ENCODE measurements around the gene COL23A1. TPM values are rescaled to one million over a fixed set of nuclear protein-coding genes. Genes with fewer than 3 reads are reported as not detected.

COL23A1 gene
- total and polyA plus RNA-seq, 4 donors: 0.76 to 4.4 (median 1.3) TPM

DNA sequence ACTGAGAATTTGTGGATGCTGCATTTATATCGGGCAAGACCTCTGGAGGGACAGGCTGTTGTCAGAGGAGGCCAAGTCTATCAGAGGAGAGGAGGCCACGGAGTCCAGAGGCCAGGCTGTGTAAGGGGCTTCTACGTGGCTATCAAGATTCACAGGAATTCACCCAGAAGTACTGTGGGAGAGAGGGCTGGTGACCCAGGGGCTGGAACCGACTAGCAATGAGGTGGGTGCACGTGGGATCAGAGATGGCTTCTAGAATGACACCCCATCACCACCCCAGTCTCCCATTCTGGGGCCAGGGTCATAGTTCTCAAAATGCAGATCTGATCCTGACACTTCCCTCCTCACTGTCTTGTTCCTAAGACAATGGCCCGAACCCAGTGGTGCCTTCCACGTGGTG, 296.4 kb downstream of the COL23A1 start:
- ATAC-seq (ENCODE audit: insufficient read depth, low FRiP score) (no peak), DNase-seq (peak in 1 of 3 donors; percentile 10)
- no peaks in the 10 kb centered on the region for H3K27me3 ChIP-seq (ENCODE audit: control insufficient read depth in 3 of 3, insufficient read depth in 3 of 3, low read length in 2 of 3)
- peaks cover 0 to 14% (median 6%) of the 10 kb centered on the region in 5 donors for H3K4me1 ChIP-seq (ENCODE audit: control insufficient read depth in 5 of 5, insufficient read depth in 5 of 5, low read length in 5 of 5)
- H3K9me3 ChIP-seq (ENCODE audit: control insufficient read depth in 4 of 4, insufficient read depth in 3 of 4, low read length in 3 of 4): no peaks in the 10 kb centered on the region
- TF ChIP-seq, protein P1, sequence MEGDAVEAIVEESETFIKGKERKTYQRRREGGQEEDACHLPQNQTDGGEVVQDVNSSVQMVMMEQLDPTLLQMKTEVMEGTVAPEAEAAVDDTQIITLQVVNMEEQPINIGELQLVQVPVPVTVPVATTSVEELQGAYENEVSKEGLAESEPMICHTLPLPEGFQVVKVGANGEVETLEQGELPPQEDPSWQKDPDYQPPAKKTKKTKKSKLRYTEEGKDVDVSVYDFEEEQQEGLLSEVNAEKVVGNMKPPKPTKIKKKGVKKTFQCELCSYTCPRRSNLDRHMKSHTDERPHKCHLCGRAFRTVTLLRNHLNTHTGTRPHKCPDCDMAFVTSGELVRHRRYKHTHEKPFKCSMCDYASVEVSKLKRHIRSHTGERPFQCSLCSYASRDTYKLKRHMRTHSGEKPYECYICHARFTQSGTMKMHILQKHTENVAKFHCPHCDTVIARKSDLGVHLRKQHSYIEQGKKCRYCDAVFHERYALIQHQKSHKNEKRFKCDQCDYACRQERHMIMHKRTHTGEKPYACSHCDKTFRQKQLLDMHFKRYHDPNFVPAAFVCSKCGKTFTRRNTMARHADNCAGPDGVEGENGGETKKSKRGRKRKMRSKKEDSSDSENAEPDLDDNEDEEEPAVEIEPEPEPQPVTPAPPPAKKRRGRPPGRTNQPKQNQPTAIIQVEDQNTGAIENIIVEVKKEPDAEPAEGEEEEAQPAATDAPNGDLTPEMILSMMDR (IDR thresholded peaks at IDR 0.05; ENCODE audit: control extremely low read depth, extremely low read depth): no peak
- H3K4me3 ChIP-seq: no peak overlapping the region
- H3K36me3 ChIP-seq (ENCODE audit: control insufficient read depth in 4 of 4, insufficient read depth in 4 of 4, low read length in 4 of 4): no peaks in the 10 kb centered on the region
- H3K9ac ChIP-seq (ENCODE audit: insufficient read depth in 1 of 2, low read length in 2 of 2): no peak overlapping the region
- 80 to 90% methylated on average over 7 of the region's 7 CpGs for WGBS, 2 donors
- no peak overlapping the region for H3K27ac ChIP-seq (ENCODE audit: low read depth in 1 of 2, low read length in 1 of 2)

DNA sequence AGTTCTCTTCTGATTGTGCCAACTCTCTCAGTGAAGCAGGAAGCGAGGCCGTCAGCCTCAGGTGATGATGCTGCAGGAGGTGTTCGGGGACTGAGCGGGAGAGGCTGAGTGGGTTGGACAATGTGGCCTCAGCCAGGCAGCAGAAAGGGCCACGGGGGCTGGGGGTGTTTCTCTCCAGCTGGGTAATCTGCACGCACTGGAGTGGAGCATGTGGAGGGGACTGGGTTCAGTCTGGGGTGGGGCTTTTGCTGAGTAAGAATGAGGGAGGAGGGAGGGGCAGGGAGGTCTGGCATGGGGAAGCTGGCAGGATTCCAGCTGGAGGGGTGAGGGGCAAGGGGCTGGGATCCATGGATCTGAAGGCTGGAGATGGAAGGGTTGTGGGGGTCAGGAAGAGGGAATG, 296.8 kb downstream of the COL23A1 start:
- Histone ChIP-seq H3K9me3 (ENCODE audit: control insufficient read depth in 4 of 4, insufficient read depth in 3 of 4, low read length in 3 of 4) (no peaks in the 10 kb centered on the region), H3K27me3 (ENCODE audit: control insufficient read depth in 3 of 3, insufficient read depth in 3 of 3, low read length in 2 of 3) (no peaks in the 10 kb centered on the region), H3K4me1 (ENCODE audit: control insufficient read depth in 5 of 5, insufficient read depth in 5 of 5, low read length in 5 of 5) (peaks cover 0 to 19% (median 10%) of the 10 kb centered on the region in 5 donors), H3K27ac (ENCODE audit: low read depth in 1 of 2, low read length in 1 of 2) (no peak overlapping the region), H3K36me3 (ENCODE audit: control insufficient read depth in 4 of 4, insufficient read depth in 4 of 4, low read length in 4 of 4) (no peaks in the 10 kb centered on the region), H3K9ac (ENCODE audit: insufficient read depth in 1 of 2, low read length in 2 of 2) (no peak overlapping the region), H3K4me3 (no peak overlapping the region)
- ATAC-seq (ENCODE audit: insufficient read depth, low FRiP score) (no peak), DNase-seq (peak in 2 of 3 donors; percentile 23 to 35)
- TF ChIP-seq, protein P1 (IDR thresholded peaks at IDR 0.05; ENCODE audit: control extremely low read depth, extremely low read depth): no peak
- WGBS, 2 donors: 50 to 66% methylated on average over 6 of the region's 6 CpGs

DNA sequence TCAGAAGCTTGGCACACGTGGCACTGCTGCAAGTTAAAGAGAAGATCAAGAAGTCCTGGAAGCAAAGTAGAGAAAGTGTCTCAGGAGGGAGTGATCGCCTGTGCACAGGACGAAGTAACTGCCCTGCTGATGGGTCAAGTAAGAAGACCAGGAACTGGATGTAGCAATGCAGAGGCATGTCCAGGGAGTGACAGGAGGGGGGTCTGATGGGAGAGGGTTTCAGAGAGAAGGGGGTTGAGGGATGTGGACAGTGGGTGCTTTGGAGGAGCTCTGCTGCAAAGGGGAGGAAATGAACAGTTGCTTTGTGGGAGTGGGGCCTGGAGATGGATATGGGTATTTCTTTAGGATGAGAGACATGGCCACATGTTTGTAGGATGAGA, 297.4 kb downstream of the COL23A1 start:
- DNase-seq: no peak
- H3K4me1 ChIP-seq (ENCODE audit: control insufficient read depth in 5 of 5, insufficient read depth in 5 of 5, low read length in 5 of 5): peaks cover 0 to 24% (median 11%) of the 10 kb centered on the region in 5 donors
- TF ChIP-seq, protein P1 (IDR thresholded peaks at IDR 0.05; ENCODE audit: control extremely low read depth, extremely low read depth): no peak

More for the DNA sequence above, 297.4 kb downstream of the COL23A1 start:
- Histone ChIP-seq H3K27ac (ENCODE audit: low read depth in 1 of 2, low read length in 1 of 2) (no peak overlapping the region), H3K4me3 (no peak overlapping the region), H3K9ac (ENCODE audit: insufficient read depth in 1 of 2, low read length in 2 of 2) (no peak overlapping the region), H3K36me3 (ENCODE audit: control insufficient read depth in 4 of 4, insufficient read depth in 4 of 4, low read length in 4 of 4) (no peaks in the 10 kb centered on the region), H3K9me3 (ENCODE audit: control insufficient read depth in 4 of 4, insufficient read depth in 3 of 4, low read length in 3 of 4) (no peaks in the 10 kb centered on the region), H3K27me3 (ENCODE audit: control insufficient read depth in 3 of 3, insufficient read depth in 3 of 3, low read length in 2 of 3) (no peaks in the 10 kb centered on the region)
- no peak for ATAC-seq (ENCODE audit: insufficient read depth, low FRiP score)
- 84 to 85% methylated on average over 3 of the region's 3 CpGs for WGBS, 2 donors
